ACC112 (cell line): ENCODE results near the gene TMEM37.
A peak's percentile ranks its signal among the peaks of the same experiment; 100 is the strongest.

Experiments
- H2AFZ ChIP-seq: fragments of 200-600 bp; sonication (generic); one replicate; pipeline ENCODE4 v1.6.0; 2017; ENCODE audit warnings: antibody characterized with exemption, low read length; ENCODE audit not compliant: unreplicated experiment
- H3K27ac ChIP-seq: fragments of 200-600 bp; sonication (generic); 2 replicates; pipeline ENCODE4 v1.5.1; 2014; ENCODE audit warnings: low read depth, mild to moderate bottlenecking, antibody characterized with exemption, low read length, moderate library complexity
- H3K27me3 ChIP-seq: fragments of 200-600 bp; sonication (generic); 2 replicates; pipeline ENCODE4 v1.6.1; 2014; ENCODE audit warnings: mild to moderate bottlenecking, antibody characterized with exemption, low read length, moderate library complexity, mixed read lengths; ENCODE audit not compliant: insufficient read depth
- H3K36me3 ChIP-seq: fragments of 200-600 bp; sonication (generic); 2 replicates; pipeline ENCODE4 v1.6.1; 2016; ENCODE audit warnings: mild to moderate bottlenecking, antibody characterized with exemption, low read length, moderate library complexity, mixed read lengths; ENCODE audit not compliant: insufficient read depth
- H3K4me1 ChIP-seq: fragments of 200-600 bp; sonication (generic); one replicate; pipeline ENCODE4 v1.6.1; 2016; ENCODE audit warnings: low read length, mixed read lengths; ENCODE audit not compliant: insufficient read depth, unreplicated experiment, control insufficient read depth
- H3K4me3 ChIP-seq: fragments of 200-600 bp; sonication (generic); 2 replicates; pipeline ENCODE4 v1.5.1; 2014; ENCODE audit warnings: mild to moderate bottlenecking, low read depth, low read length
- H3K79me2 ChIP-seq: fragments of 200-600 bp; sonication (generic); one replicate; pipeline ENCODE4 v1.6.0; 2016; ENCODE audit warnings: low read length; ENCODE audit not compliant: control insufficient read depth, unreplicated experiment, insufficient read depth

TMEM37 gene

GRCh38 chr2:119481501-119482455 lies 50.1 kb downstream of the TMEM37 start:
- Histone ChIP-seq H3K36me3 (no peaks in the 10 kb centered on the region), H3K4me1 (peaks cover 21% of the 10 kb centered on the region), H2AFZ (no peak overlapping the region), H3K79me2 (no peaks in the 10 kb centered on the region), H3K27me3 (no peaks in the 10 kb centered on the region), H3K27ac (no peak overlapping the region), H3K4me3 (no peak overlapping the region)

DNA sequence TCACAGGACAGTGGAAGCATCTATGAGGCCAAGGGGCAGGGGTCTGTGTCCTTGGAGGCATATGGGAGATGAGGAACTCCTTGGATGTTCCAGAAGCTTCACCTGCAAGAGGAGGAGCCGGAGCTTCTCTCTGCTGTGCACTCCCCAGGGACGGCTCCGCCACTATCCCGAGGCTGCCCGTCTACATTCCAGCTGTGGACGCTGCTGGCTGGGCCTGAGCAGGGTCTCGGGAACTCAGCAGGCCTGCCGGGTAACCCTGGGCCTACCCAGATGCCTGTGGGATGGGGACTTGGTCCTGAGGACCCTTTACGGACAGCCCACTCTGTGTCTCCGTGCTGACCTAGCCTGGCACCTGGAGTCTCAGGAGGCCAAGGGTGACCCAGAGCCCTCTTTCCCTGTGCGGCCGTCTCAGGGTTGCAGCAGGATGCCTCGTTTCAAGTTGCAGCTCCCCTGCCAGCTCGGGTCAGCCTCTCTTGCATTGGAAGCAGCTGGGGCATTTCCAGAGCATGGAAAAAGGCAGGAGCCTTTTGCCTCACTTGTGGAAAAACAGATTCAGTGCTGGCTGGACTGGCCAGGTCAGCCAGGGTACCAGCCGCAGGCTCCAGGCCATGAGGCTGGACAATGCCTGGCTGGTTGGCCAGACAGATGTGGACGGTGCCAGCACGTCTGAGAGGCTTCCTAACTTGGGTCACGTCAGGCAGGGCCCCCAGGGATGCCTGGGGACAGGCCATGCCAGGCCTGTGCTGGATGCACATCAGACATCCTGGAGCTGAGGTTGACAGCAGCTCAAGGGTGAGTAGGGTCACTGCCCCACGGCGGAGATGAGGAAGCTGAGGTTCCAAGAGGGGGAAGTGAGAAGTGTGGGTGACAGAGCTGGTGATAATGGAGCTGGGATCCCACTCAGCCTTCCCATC lies 51.1 kb downstream of the TMEM37 start:
- Histone ChIP-seq H3K36me3 (no peaks in the 10 kb centered on the region), H3K27me3 (no peaks in the 10 kb centered on the region), H3K4me3 (no peak overlapping the region), H3K4me1 (peaks cover 29% of the 10 kb centered on the region), H3K79me2 (no peaks in the 10 kb centered on the region), H2AFZ (no peak overlapping the region), H3K27ac (no peak overlapping the region)

- no peak overlapping the region for H3K27ac ChIP-seq
- H3K4me1 ChIP-seq = peaks cover 29% of the 10 kb centered on the region
- no peak overlapping the region for H2AFZ ChIP-seq
Measured at GRCh38 chr2:119483395-119483753, 51.7 kb downstream of the TMEM37 start.

GRCh38 chr2:119483896-119484718 lies 52.5 kb downstream of the TMEM37 start:
- Histone ChIP-seq H3K36me3 (no peaks in the 10 kb centered on the region), H3K79me2 (no peaks in the 10 kb centered on the region), H3K27me3 (no peaks in the 10 kb centered on the region), H3K4me1 (peaks cover 29% of the 10 kb centered on the region), H3K27ac (no peak overlapping the region), H3K4me3 (no peak overlapping the region), H2AFZ (no peak overlapping the region)

More at GRCh38 chr2:119483395-119483753, 51.7 kb downstream of the TMEM37 start:
- Histone ChIP-seq H3K27me3 (no peaks in the 10 kb centered on the region), H3K4me3 (no peak overlapping the region), H3K79me2 (no peaks in the 10 kb centered on the region), H3K36me3 (no peaks in the 10 kb centered on the region)

DNA sequence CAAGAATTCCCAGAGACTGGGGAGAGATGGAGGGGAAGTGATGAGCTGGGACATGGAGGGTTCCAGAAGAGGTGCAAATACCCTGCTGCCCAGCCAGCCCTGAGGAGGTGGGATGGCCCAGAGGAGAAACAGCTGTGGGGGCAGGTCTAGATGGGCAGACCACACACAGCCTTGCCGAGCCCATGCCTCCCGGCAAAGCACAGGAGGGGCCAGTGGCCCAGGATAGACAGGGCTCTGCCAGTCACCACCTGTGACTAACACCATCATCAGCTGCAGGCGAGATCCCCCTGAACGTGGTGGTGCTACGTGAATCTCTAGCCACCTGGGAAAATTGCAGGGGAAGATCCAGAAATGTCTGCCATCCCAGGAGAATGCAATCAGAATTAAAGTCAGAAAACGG lies 53.2 kb downstream of the TMEM37 start:
- Histone ChIP-seq H3K27ac (no peak overlapping the region), H3K27me3 (no peaks in the 10 kb centered on the region), H3K79me2 (no peaks in the 10 kb centered on the region), H3K36me3 (no peaks in the 10 kb centered on the region), H3K4me3 (no peak overlapping the region), H2AFZ (no peak overlapping the region), H3K4me1 (peaks cover 35% of the 10 kb centered on the region)

DNA sequence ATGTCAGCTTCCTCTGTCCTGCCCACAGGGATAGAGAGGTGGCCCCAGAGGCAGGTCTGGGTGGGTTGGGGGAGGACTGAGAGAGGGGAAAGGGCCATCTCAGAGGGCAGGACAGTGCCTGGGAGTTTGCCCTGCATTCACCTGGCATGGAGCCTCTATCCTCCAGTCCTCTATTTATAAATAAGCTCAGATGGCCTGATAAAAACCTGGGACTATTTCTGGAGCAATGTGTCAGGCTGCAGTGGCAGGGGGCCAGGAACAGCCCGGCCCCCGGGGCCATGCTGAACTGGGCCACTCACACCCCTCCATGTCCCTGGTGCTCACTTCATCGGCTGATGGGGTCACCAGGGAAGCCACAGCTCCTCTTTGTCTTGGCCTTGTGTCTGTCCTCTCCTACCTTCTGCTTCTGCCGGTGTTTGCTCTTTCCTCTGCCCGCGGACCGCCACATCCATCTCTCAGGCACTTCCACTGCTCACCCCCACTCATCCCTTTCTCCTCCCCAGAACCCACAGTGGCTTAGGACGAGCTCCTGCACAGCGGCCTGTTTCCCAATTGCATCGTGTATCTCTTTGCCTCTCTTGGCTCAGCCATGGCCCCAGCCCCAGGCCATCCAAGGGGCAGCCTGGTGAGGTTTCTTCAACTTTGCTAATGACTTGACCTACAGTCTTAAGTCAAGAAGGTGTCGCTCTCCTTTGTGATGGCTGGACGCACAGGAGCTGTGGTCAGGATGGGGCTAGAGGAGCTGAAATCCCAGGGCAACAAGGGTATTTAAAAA lies 53.9 kb downstream of the TMEM37 start:
- Histone ChIP-seq H3K4me1 (peaks cover 38% of the 10 kb centered on the region), H3K27ac (no peak overlapping the region), H3K79me2 (no peaks in the 10 kb centered on the region), H3K4me3 (no peak overlapping the region), H3K27me3 (no peaks in the 10 kb centered on the region), H2AFZ (no peak overlapping the region), H3K36me3 (no peaks in the 10 kb centered on the region)

DNA sequence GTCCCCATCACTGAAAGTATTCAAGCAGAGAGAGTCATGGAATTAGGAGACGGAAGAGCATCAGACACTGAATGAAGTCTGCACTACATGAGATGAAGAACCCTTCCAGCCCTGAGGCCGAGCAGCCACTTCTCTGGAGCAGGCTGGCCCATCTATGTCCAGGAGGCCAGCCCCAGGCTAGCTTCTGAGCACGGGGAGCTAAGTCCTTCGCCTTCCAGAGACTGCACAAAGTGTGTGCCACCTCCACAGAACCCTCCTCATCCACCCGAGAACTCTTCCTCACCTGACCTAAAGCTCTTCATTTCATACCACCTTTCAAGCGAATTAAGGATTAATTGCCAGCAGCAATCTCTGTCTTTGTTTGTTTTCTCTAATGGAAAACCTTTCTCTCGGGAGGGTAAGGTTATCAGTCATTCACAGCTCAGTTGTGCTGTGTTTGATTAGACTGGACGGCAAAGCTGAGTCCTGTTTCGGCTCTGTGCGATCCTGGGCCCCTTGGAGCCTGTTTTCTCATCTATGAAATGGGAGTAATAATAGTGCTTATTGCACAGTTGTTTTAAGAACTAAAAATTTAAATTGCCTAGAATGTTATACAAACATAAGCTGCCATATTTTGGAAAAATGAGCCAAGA lies 54.7 kb downstream of the TMEM37 start:
- peaks cover 38% of the 10 kb centered on the region for H3K4me1 ChIP-seq
- H3K27me3 ChIP-seq = no peaks in the 10 kb centered on the region
- H3K79me2 ChIP-seq = no peaks in the 10 kb centered on the region
- peak overlapping the region; percentile 23; the same call in 1 of the 2 replicates for H3K27ac ChIP-seq
- H2AFZ ChIP-seq = peak overlapping the region; percentile 22
- no peaks in the 10 kb centered on the region for H3K36me3 ChIP-seq
- no peak overlapping the region for H3K4me3 ChIP-seq

DNA sequence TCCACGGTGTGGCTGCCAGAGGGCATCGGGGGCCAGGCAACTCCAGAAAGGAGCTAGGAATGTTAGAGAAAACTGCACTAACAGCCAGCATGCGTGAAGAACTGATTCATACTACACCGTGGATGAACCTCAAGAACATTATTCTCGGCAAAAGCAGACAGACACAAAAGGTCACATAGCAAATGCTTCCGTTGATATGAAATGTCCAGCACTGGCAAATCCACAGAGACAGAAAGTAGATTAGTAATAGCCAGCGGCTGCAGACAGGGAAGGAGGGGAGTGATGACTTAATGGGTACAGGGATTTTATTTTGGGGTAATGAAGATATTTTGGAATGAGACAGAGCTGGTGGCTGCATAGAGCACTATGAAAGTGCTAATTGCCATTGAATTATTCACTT lies 55.2 kb downstream of the TMEM37 start:
- Histone ChIP-seq H2AFZ (peak overlapping the region; percentile 22), H3K4me3 (no peak overlapping the region), H3K79me2 (no peaks in the 10 kb centered on the region), H3K4me1 (peaks cover 41% of the 10 kb centered on the region), H3K36me3 (no peaks in the 10 kb centered on the region), H3K27me3 (no peaks in the 10 kb centered on the region), H3K27ac (peak overlapping the region; percentile 23; the same call in 1 of the 2 replicates)

GRCh38 chr2:119487434-119488244 lies 56.0 kb downstream of the TMEM37 start:
- peaks cover 48% of the 10 kb centered on the region for H3K4me1 ChIP-seq
- no peak overlapping the region for H2AFZ ChIP-seq
- H3K27ac ChIP-seq = no peak overlapping the region
- H3K27me3 ChIP-seq = no peaks in the 10 kb centered on the region
- H3K36me3 ChIP-seq = no peaks in the 10 kb centered on the region
- no peaks in the 10 kb centered on the region for H3K79me2 ChIP-seq
- H3K4me3 ChIP-seq = no peak overlapping the region
